SK-N-SH (cell line): ENCODE measurements around the gene SLC39A7. TPM values are rescaled to one million over a fixed set of nuclear protein-coding genes. Genes with fewer than 3 reads are reported as not detected.

Experiments used
- CTCF ChIA-PET: fragments of 300-600, 350-600 bp; formaldehyde crosslinking; extraction: SDS; loops from one replicate; lab custom pipeline; 2021; lab: Yijun Ruan, JAX
- POLR2A ChIA-PET: fragments of 350-600 bp; sonication (Branson Sonifier 250); formaldehyde crosslinking; extraction: SDS; loops from one replicate; lab custom pipeline; 2020; ENCODE audit warnings: antibody characterized with exemption, inconsistent platforms; lab: Yijun Ruan, JAX
- DNase-seq: peaks from one replicate; pipeline ENCODE4 v3.0.0; 2012
- H2AFZ ChIP-seq: fragments of 200-600 bp; sonication (generic); 2 replicates; pipeline ENCODE4 v1.8.1; 2016; ENCODE audit warnings: antibody characterized with exemption, mild to moderate bottlenecking, low read depth
- H3F3A ChIP-seq: fragments of 200-600 bp; sonication (generic); replicated peaks from 2 replicates; pipeline ENCODE3; 2016; ENCODE audit warnings: antibody characterized with exemption, mild to moderate bottlenecking; ENCODE audit not compliant: insufficient read depth
- H3K27ac ChIP-seq, 2 experiments: fragments of 200-500 bp in 1 of 2; fragments of 200-600 bp in 1 of 2; sonication (Bioruptor generic) in 1 of 2; sonication (generic), shearing (Covaris generic) in 1 of 2; 2 replicates each; pipeline versions ENCODE4 v1.5.1 to v1.6.1; 2014 to 2016; ENCODE audit warnings: low read depth in 2 of 2, inconsistent platforms in 1 of 2, low read length in 1 of 2, mild to moderate bottlenecking in 1 of 2, mixed read lengths in 1 of 2
- H3K27me3 ChIP-seq: fragments of 200-600 bp; sonication (generic), shearing (Covaris generic); 2 replicates; pipeline ENCODE4 v1.6.1; 2016; ENCODE audit warnings: mixed run types; ENCODE audit not compliant: insufficient read depth
- H3K36me3 ChIP-seq, 2 experiments: fragments of 200-500 bp in 1 of 2; fragments of 200-600 bp in 1 of 2; sonication (Bioruptor generic) in 1 of 2; sonication (generic) in 1 of 2; replicated peaks in 1 of 2; 2 replicates each; pipeline versions ENCODE3 to v1.5.1; 2014 to 2016; ENCODE audit warnings: low read length in 1 of 2, mild to moderate bottlenecking in 1 of 2; ENCODE audit not compliant: insufficient read depth in 2 of 2, control insufficient read depth in 1 of 2
- H3K4me1 ChIP-seq, 2 experiments: fragments of 200-500 bp in 1 of 2; fragments of 200-600 bp in 1 of 2; sonication (Bioruptor generic) in 1 of 2; sonication (generic), shearing (Covaris generic) in 1 of 2; 2 replicates each; pipeline versions ENCODE4 v1.5.1 to v1.6.1; 2014 to 2016; ENCODE audit warnings: low read depth in 1 of 2, low read length in 1 of 2, mixed run types in 1 of 2; ENCODE audit not compliant: insufficient read depth in 2 of 2, control insufficient read depth in 1 of 2
- H3K4me2 ChIP-seq: fragments of 200-600 bp; sonication (generic), shearing (Covaris generic); 2 replicates; pipeline ENCODE4 v1.6.1; 2017; ENCODE audit warnings: mixed run types
- H3K4me3 ChIP-seq, 2 experiments: fragments of 200-500 bp in 1 of 2; fragments of 200-600 bp in 1 of 2; sonication (Bioruptor generic) in 1 of 2; sonication (generic), shearing (Covaris generic) in 1 of 2; 2 replicates each; pipeline versions ENCODE4 v1.5.1 to v1.8.1; 2014 to 2016; ENCODE audit warnings: low read depth in 2 of 2, inconsistent platforms in 1 of 2, low read length in 1 of 2, mild to moderate bottlenecking in 1 of 2, mixed read lengths in 1 of 2, moderate library complexity in 1 of 2
- H3K79me2 ChIP-seq: fragments of 200-600 bp; sonication (generic); 2 replicates; pipeline ENCODE4 v1.8.1; 2017; ENCODE audit warnings: mild to moderate bottlenecking; ENCODE audit not compliant: insufficient read depth
- H3K9ac ChIP-seq: fragments of 200-600 bp; sonication (generic); 2 replicates; pipeline ENCODE4 v1.6.1; 2017; ENCODE audit warnings: mixed run types
- H3K9me2 ChIP-seq: fragments of 200-600 bp; sonication (generic); 2 replicates; pipeline ENCODE4 v1.6.1; 2017; ENCODE audit warnings: mixed run types
- H3K9me3 ChIP-seq: fragments of 200-600 bp; sonication (generic); 2 replicates; pipeline ENCODE4 v1.6.1; 2017; ENCODE audit warnings: mixed run types, mild to moderate bottlenecking, moderate library complexity
- H4K20me1 ChIP-seq: fragments of 200-600 bp; sonication (generic); 2 replicates; pipeline ENCODE4 v1.6.1; 2017; ENCODE audit warnings: mild to moderate bottlenecking, mixed run types; ENCODE audit not compliant: insufficient read depth
- CHD2 ChIP-seq: fragments of 150-350 bp; IDR thresholded peaks from 2 replicates; pipeline ENCODE4 v1.6.1; 2018; ENCODE audit warnings: low read length; ENCODE audit not compliant: partially characterized antibody
- CTCF ChIP-seq: fragments of 200-600 bp; sonication (generic); IDR thresholded peaks from 2 replicates; pipeline ENCODE4 v1.6.1; 2017; ENCODE audit warnings: antibody characterized with exemption, mild to moderate bottlenecking, moderate library complexity
- ELF1 ChIP-seq: IDR thresholded peaks from 2 replicates; pipeline ENCODE4 v1.4.0; 2012
- EP300 ChIP-seq, 2 experiments: IDR thresholded peaks; 2 replicates each; pipeline versions ENCODE4 v1.4.0 to v1.6.1; 2012; ENCODE audit warnings: borderline replicate concordance in 1 of 2, low read depth in 1 of 2, low read length in 1 of 2
- FOSL2 ChIP-seq: IDR thresholded peaks from 2 replicates; pipeline ENCODE4 v1.4.0; 2012; ENCODE audit warnings: low read depth, mild to moderate bottlenecking, moderate library complexity, borderline replicate concordance
- FOXJ3 ChIP-seq: sonication (generic); formaldehyde crosslinking; IDR thresholded peaks from 2 replicates; pipeline ENCODE4 v1.5.1; 2020; ENCODE audit warnings: mild to moderate bottlenecking, missing genetic modification reagents
- FOXM1 ChIP-seq: IDR thresholded peaks from 2 replicates; pipeline ENCODE4 v1.4.0; 2012; ENCODE audit warnings: low read depth, mild to moderate bottlenecking
- GABPA ChIP-seq: IDR thresholded peaks from 2 replicates; pipeline ENCODE4 v1.4.0; 2012; ENCODE audit warnings: low read depth, mild to moderate bottlenecking
- GATA2 ChIP-seq: sonication (generic); formaldehyde crosslinking; IDR thresholded peaks from 2 replicates; pipeline ENCODE4 v1.5.0; 2020; ENCODE audit warnings: mild to moderate bottlenecking, missing genetic modification reagents
- IRF3 ChIP-seq: fragments of 150-350 bp; IDR thresholded peaks from 2 replicates; pipeline ENCODE4 v1.6.1; 2016; ENCODE audit warnings: mild to moderate bottlenecking, low read depth, low read length
- MAX ChIP-seq: IDR thresholded peaks from 2 replicates; pipeline ENCODE4 v1.4.0; 2012; ENCODE audit warnings: low read depth
- MXI1 ChIP-seq: IDR thresholded peaks from 2 replicates; pipeline ENCODE4 v1.6.1; 2012; ENCODE audit warnings: mild to moderate bottlenecking, low read depth, low read length, improper control_type of control experiment
- NFIC ChIP-seq: IDR thresholded peaks from 2 replicates; pipeline ENCODE4 v1.4.0; 2012; ENCODE audit warnings: borderline replicate concordance
- PBX3 ChIP-seq: IDR thresholded peaks from 2 replicates; pipeline ENCODE4; 2012
- RCOR1 ChIP-seq: fragments of 150-350 bp; IDR thresholded peaks from 2 replicates; pipeline ENCODE4 v1.6.1; 2017; ENCODE audit warnings: antibody characterized with exemption, low read length
- RFX5 ChIP-seq: IDR thresholded peaks from 2 replicates; pipeline ENCODE4 v1.6.1; 2012; ENCODE audit warnings: mild to moderate bottlenecking, improper control_type of control experiment, low read length
- RXRA ChIP-seq: IDR thresholded peaks from 2 replicates; pipeline ENCODE4 v1.4.0; 2012; ENCODE audit warnings: low read depth, mild to moderate bottlenecking, borderline replicate concordance
- SIN3A ChIP-seq: IDR thresholded peaks from 2 replicates; pipeline ENCODE4 v1.6.1; 2012; ENCODE audit warnings: low read depth, mild to moderate bottlenecking, low read length, moderate library complexity, borderline replicate concordance
- SMC3 ChIP-seq: IDR thresholded peaks from 2 replicates; pipeline ENCODE4 v1.6.1; 2012; ENCODE audit warnings: low read depth, low read length, improper control_type of control experiment
- TEAD4 ChIP-seq: IDR thresholded peaks from 2 replicates; pipeline ENCODE4 v1.4.0; 2012; ENCODE audit warnings: mild to moderate bottlenecking, borderline replicate concordance; ENCODE audit not compliant: insufficient read depth
- USF1 ChIP-seq: IDR thresholded peaks from 2 replicates; pipeline ENCODE4 v1.4.0; 2012; ENCODE audit warnings: low read depth, borderline replicate concordance
- YY1 ChIP-seq: IDR thresholded peaks from 2 replicates; pipeline ENCODE4 v1.4.0; 2012; ENCODE audit warnings: low read depth, mild to moderate bottlenecking
- ZBTB33 ChIP-seq: IDR thresholded peaks from 2 replicates; pipeline ENCODE4 v1.4.0; 2012; ENCODE audit warnings: low read depth, borderline replicate concordance
- WGBS: methylation state at CpG from one replicate; pipeline ENCODE4 v1.1.6; 2017; ENCODE audit warnings: low lambda C conversion rate; 5-methylcytosine and 5-hydroxymethylcytosine counted together
- polyA plus RNA-seq, 3 experiments: library from polyadenylated mRNA; depleted of rRNA; stranded (reverse); fragments of >200 nt; gene quantifications; 2 replicates each; pipeline ENCODE4 v1.2.3, GENCODE V29; 2012

The SLC39A7 gene
- polyA plus RNA-seq, 1 of the 3 experiments (the other 2 are of a cell fraction): 129 TPM

GRCh38 chr6:33208091-33208967, 7.7 kb downstream of the SLC39A7 start, which contains the start of gene RING1 (continued):
- TF ChIP-seq MAX: peak; percentile 62
- no peak for TF ChIP-seq USF1
- peak; percentile 86 for TF ChIP-seq YY1
- 0 out of 2 replicates have a peak, but pooled peaks have one; percentile 16 for TF ChIP-seq RFX5
- TF ChIP-seq PBX3: peak; percentile 44; the same call in 1 of the 2 replicates
- no peak for TF ChIP-seq RCOR1
- TF ChIP-seq ZBTB33: peak; percentile 46; the same call in 1 of the 2 replicates
- peak; percentile 73 for TF ChIP-seq CHD2
- no peak for TF ChIP-seq FOXM1
- TF ChIP-seq, all 33 proteins: peak for 11

- Histone ChIP-seq H3K79me2 (peaks cover 14% of the 10 kb centered on the region; the same call in 1 of the 2 replicates), H3K4me3 (no peak overlapping the region), H3F3A (peaks cover 13% of the 10 kb centered on the region), H3K27me3 (no peaks in the 10 kb centered on the region), H3K36me3 (peaks cover 10 to 19% of the 10 kb centered on the region in 2 experiments), H3K9me2 (no peaks in the 10 kb centered on the region), H4K20me1 (no peaks in the 10 kb centered on the region), H3K27ac (no peak overlapping the region)
- WGBS: 95% methylated on average over 10 of the region's 10 CpGs
- no peak for DNase-seq
- TF ChIP-seq TEAD4 (no peak), NFIC (no peak), SIN3A (no peak), CTCF (no peak), GABPA (no peak), ELF1 (no peak), FOSL2 (no peak), GATA2 (CRISPR knock-in tag) (no peak), SMC3 (no peak), IRF3 (no peak), FOXJ3 (CRISPR knock-in tag) (no peak), YY1 (no peak), CHD2 (no peak), MXI1 (no peak), EP300 (IDR thresholded peaks at IDR 0.05; ENCODE audit: borderline replicate concordance in 1 of 2, low read depth in 1 of 2, low read length in 1 of 2) (no peak), RXRA (no peak), RFX5 (no peak), FOXM1 (no peak)
- TF ChIP-seq, all 33 proteins: peak for 0
- Histone ChIP-seq H3K4me1 (peaks cover 20 to 41% of the 10 kb centered on the region in 2 experiments; a peak in 3 of 4 replicates), H3K9me3 (no peaks in the 10 kb centered on the region), H2AFZ (no peak overlapping the region), H3K4me2 (no peak overlapping the region), H3K9ac (no peak overlapping the region)
- ChIA-PET POLR2A (no interaction called here), CTCF (interaction anchor here (3.4 to 3.5 kb wide), 2 partner anchors 11 to 39 kb away, joined by 14 to 27 read pairs; no protein-coding TSS in a partner anchor)
Observed at GRCh38 chr6:33209856-33210255, 9.2 kb downstream of the SLC39A7 start.
